Stimulated activated CD4-positive, alpha-beta T cell treated with anti-CD3 and anti-CD28 coated beads, Interleukin-4, amount 100 ng/mL, for 1 hour (primary cell): ENCODE data around the gene SATB2.

Source experiments
- DNase-seq: peaks from one replicate; pipeline ENCODE4 v3.0.0-alpha.2; 2020

The SATB2 gene

GRCh38 chr2:199228887-199229819 lies 228.6 kb downstream of the SATB2 start:
- no peak for DNase-seq

- no peak for DNase-seq
Measured at GRCh38 chr2:199223791-199224190, 233.9 kb downstream of the SATB2 start.

- no peak for DNase-seq
Measured at GRCh38 chr2:199220920-199221319, 236.8 kb downstream of the SATB2 start.

GRCh38 chr2:199219551-199219950 lies 238.2 kb downstream of the SATB2 start:
- DNase-seq: no peak
